Ascending aorta (tissue), 2 donors: ENCODE results near the gene ANLN. TPM values are rescaled to one million over a fixed set of nuclear protein-coding genes. Genes with fewer than 3 reads are reported as not detected.

Source experiments
- DNase-seq, 2 donors: peaks; one replicate each; pipeline ENCODE4 v3.0.0-alpha.2; 2019; ENCODE audit warnings: low spot score in 2 of 2
- H3K27ac ChIP-seq, 2 donors: fragments of 200-600 bp; sonication (generic); one replicate each; pipeline ENCODE4 v1.5.1; 2016 to 2017; ENCODE audit warnings: mild to moderate bottlenecking in 1 of 2
- H3K27me3 ChIP-seq: fragments of 200-600 bp; sonication (generic); one replicate; pipeline ENCODE4 v1.5.1; 2017
- H3K36me3 ChIP-seq, 2 donors: fragments of 200-600 bp; sonication (generic); one replicate each; pipeline ENCODE4 v1.5.1; 2016
- H3K4me1 ChIP-seq, 2 donors: fragments of 200-600 bp; sonication (generic); one replicate each; pipeline ENCODE4 v1.5.1; 2016 to 2017; ENCODE audit warnings: mild to moderate bottlenecking in 1 of 2
- H3K4me3 ChIP-seq, 2 donors: fragments of 200-600 bp; sonication (generic); one replicate each; pipeline ENCODE4 v1.5.1; 2016 to 2017; ENCODE audit warnings: mild to moderate bottlenecking in 1 of 2
- H3K9me3 ChIP-seq, 2 donors: fragments of 200-600 bp; sonication (generic); one replicate each; pipeline ENCODE4 v1.5.1; 2016
- intact Hi-C: fragments of 100-400 bp; cut with DNase I; formaldehyde crosslinking; loops from one replicate; pipeline ENCODE4 v1.15.1; 2023
- total RNA-seq: library from RNA; depleted of rRNA; stranded (reverse); fragments of >200 nt; gene quantifications from one replicate; pipeline ENCODE4 v1.1.0, GENCODE V29; 2016
- TF ChIP-seq, protein P1 (sequence below), 3 experiments: fragments of 200-600 bp in 2 of 3; fragments of 450-650 bp in 1 of 3; sonication (generic) in 2 of 3; IDR thresholded peaks; one replicate each; pipeline ENCODE4 v1.5.1; 2016 to 2019; ENCODE audit warnings: antibody characterized with exemption in 3 of 3, mild to moderate bottlenecking in 1 of 3, moderate library complexity in 1 of 3

The ANLN gene
- total RNA-seq, 1 donor from 2014 or later, result 1.8 TPM

DNA sequence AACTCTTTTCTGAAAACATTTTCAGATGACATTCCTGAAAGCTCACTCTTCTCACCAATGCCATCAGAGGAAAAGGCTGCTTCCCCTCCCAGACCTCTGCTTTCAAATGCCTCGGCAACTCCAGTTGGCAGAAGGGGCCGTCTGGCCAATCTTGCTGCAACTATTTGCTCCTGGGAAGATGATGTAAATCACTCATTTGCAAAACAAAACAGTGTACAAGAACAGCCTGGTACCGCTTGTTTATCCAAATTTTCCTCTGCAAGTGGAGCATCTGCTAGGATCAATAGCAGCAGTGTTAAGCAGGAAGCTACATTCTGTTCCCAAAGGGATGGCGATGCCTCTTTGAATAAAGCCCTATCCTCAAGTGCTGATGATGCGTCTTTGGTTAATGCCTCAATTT is 16.5 kb downstream of the ANLN start:
- no peaks in the 10 kb centered on the region for H3K9me3 ChIP-seq
- DNase-seq, result no peak
- no peaks in the 10 kb centered on the region for H3K27me3 ChIP-seq
- H3K4me3 ChIP-seq, result no peak overlapping the region
- TF ChIP-seq, protein P1, sequence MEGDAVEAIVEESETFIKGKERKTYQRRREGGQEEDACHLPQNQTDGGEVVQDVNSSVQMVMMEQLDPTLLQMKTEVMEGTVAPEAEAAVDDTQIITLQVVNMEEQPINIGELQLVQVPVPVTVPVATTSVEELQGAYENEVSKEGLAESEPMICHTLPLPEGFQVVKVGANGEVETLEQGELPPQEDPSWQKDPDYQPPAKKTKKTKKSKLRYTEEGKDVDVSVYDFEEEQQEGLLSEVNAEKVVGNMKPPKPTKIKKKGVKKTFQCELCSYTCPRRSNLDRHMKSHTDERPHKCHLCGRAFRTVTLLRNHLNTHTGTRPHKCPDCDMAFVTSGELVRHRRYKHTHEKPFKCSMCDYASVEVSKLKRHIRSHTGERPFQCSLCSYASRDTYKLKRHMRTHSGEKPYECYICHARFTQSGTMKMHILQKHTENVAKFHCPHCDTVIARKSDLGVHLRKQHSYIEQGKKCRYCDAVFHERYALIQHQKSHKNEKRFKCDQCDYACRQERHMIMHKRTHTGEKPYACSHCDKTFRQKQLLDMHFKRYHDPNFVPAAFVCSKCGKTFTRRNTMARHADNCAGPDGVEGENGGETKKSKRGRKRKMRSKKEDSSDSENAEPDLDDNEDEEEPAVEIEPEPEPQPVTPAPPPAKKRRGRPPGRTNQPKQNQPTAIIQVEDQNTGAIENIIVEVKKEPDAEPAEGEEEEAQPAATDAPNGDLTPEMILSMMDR (IDR thresholded peaks at IDR 0.05), result no peak
- no peaks in the 10 kb centered on the region for H3K4me1 ChIP-seq
- H3K27ac ChIP-seq, result no peak overlapping the region
- intact Hi-C loops, result no loop called here
- H3K36me3 ChIP-seq, result no peaks in the 10 kb centered on the region

DNA sequence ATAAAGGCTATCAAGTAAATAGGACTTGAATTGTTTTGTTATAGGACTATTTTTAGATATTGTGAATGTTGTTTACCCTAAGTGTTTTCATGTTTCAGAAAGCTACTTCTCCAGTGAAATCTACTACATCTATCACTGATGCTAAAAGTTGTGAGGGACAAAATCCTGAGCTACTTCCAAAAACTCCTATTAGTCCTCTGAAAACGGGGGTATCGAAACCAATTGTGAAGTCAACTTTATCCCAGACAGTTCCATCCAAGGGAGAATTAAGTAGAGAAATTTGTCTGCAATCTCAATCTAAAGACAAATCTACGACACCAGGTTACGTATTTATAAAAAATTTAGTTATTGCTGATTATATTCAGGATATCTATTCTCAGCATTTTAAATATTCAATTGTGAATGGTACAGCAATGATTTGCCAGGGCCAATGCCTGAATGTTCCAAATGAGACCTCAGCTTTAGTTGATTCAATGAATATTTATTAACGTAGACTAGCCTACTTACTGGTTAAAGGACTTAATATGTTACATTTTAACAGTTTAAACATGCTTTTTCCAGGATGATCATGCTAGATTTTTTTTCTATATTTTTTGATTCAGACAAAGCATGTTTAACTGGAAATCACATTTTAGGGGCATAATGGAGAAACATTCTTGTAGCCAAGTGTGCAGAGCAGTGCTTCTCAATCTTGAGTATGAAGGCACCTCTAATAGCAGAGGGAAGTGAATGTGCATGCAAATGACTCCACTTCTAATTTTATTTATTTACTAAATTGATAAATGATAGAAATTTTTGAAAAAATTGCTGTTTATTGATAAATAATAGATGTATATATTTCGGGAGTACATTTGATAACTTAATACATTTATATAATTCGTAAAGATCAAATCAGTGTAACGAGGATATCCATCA is 18.2 kb downstream of the ANLN start:
- Histone ChIP-seq H3K4me1 (no peaks in the 10 kb centered on the region), H3K4me3 (no peak overlapping the region), H3K9me3 (no peaks in the 10 kb centered on the region), H3K27ac (no peak overlapping the region), H3K36me3 (no peaks in the 10 kb centered on the region), H3K27me3 (no peaks in the 10 kb centered on the region)
- intact Hi-C loops, result no loop called here
- TF ChIP-seq, protein P1 (IDR thresholded peaks at IDR 0.05), result no peak
- DNase-seq, result no peak

DNA sequence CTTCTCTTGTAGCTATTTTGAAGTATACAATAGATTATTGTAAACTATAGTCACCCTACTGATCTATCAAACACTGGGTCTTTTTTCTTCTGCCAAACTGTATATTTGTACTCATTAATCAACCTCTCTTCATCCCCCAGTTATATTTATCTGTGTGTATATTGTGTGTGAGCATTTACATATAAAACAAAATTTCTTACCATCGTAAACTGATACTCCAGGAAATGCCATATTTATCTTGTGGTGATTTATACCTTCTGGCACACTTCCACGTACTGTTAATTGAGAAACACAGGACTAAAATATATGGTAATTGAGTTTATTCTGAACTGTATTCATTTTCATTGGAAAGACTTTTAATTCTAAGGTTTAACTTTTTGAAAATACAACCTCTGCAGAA is 18.9 kb downstream of the ANLN start:
- Histone ChIP-seq H3K36me3 (no peaks in the 10 kb centered on the region), H3K9me3 (no peaks in the 10 kb centered on the region), H3K27ac (no peak overlapping the region), H3K27me3 (no peaks in the 10 kb centered on the region), H3K4me1 (no peaks in the 10 kb centered on the region), H3K4me3 (no peak overlapping the region)
- TF ChIP-seq, protein P1 (IDR thresholded peaks at IDR 0.05), result no peak
- no peak for DNase-seq
- intact Hi-C loops, result no loop called here

DNA sequence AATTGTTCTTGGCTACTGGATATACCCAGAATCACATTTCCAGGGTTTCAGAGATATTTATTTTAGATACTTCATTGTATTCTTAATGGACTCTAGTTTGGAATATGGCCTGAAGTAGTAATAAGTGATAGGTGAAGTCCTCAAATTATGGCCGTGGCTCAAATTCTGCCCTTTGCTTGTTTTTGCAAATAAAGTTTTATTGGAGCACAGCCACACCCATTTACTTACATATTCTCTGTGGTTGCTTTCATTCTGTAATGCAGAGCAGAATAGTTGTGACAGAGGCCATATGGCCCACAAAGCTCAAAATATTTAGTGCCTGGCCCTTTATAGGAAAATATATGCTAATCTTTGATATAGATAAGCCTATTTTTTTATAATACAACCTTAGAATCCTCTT is 19.5 kb downstream of the ANLN start:
- intact Hi-C loops, result no loop called here

DNA sequence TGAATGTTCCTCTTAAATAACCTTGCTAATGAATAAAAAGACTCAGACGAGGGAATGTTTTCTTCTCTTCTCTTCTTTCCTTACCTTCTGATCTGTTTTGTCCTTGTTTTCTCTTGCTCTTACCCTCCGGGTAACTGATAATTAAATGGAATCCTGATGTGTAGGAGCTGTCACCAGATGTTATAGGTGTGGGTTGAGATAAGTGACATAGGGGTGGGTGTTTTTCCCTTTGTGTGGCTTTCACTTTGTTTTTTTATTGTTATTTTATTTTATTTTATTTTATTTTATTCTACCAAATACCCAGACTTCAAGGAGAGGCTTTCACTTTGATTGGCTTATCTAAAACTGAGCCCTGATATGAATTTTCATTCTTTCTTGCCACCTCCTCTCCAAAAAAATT is 25.5 kb downstream of the ANLN start:
- Histone ChIP-seq H3K27ac (no peak overlapping the region), H3K4me1 (no peaks in the 10 kb centered on the region), H3K36me3 (no peaks in the 10 kb centered on the region), H3K27me3 (no peaks in the 10 kb centered on the region), H3K9me3 (no peaks in the 10 kb centered on the region), H3K4me3 (no peak overlapping the region)
- TF ChIP-seq, protein P1 (IDR thresholded peaks at IDR 0.05), result no peak
- DNase-seq, result no peak
- intact Hi-C loops, result no loop called here

More for the DNA sequence above, 19.5 kb downstream of the ANLN start:
- Histone ChIP-seq H3K27me3 (no peaks in the 10 kb centered on the region), H3K4me1 (no peaks in the 10 kb centered on the region), H3K36me3 (no peaks in the 10 kb centered on the region), H3K9me3 (no peaks in the 10 kb centered on the region), H3K27ac (no peak overlapping the region), H3K4me3 (no peak overlapping the region)
- no peak for DNase-seq
- TF ChIP-seq, protein P1 (IDR thresholded peaks at IDR 0.05), result no peak
